GM23338 (cell line): ENCODE data around the gene IGFBP5.

Experiments used
- CREB1 ChIP-seq: fragments of 250-450 bp; sonication (Bioruptor Pico); IDR thresholded peaks from 2 replicates; pipeline ENCODE4 v1.5.0; 2020; ENCODE audit warnings: low read depth, mild to moderate bottlenecking, moderate library complexity
- ETS1 ChIP-seq: IDR thresholded peaks from 2 replicates; pipeline ENCODE4 v1.6.1; 2016; ENCODE audit warnings: antibody characterized with exemption
- EZH2 ChIP-seq: fragments of 200-600 bp; sonication (generic); IDR thresholded peaks from one replicate; pipeline ENCODE4 v1.8.0; 2017; ENCODE audit warnings: antibody characterized with exemption, mild to moderate bottlenecking, low read depth; ENCODE audit not compliant: unreplicated experiment
- EZH2phosphoT487 ChIP-seq: fragments of 200-600 bp; sonication (generic); IDR thresholded peaks from one replicate; pipeline ENCODE4 v1.8.1; 2018; ENCODE audit warnings: antibody characterized with exemption; ENCODE audit not compliant: unreplicated experiment
- JUNB ChIP-seq: IDR thresholded peaks from one replicate; pipeline ENCODE4 v1.6.1; 2016; ENCODE audit warnings: antibody characterized with exemption; ENCODE audit not compliant: unreplicated experiment
- NANOG ChIP-seq: IDR thresholded peaks from 2 replicates; pipeline ENCODE4 v1.6.1; 2016; ENCODE audit warnings: antibody characterized with exemption, borderline replicate concordance
- POLR2AphosphoS5 ChIP-seq: IDR thresholded peaks from 2 replicates; pipeline ENCODE4 v1.6.1; 2016; ENCODE audit warnings: antibody characterized with exemption, low read depth
- REST ChIP-seq: IDR thresholded peaks from one replicate; pipeline ENCODE4 v1.6.1; 2018; ENCODE audit warnings: antibody characterized with exemption; ENCODE audit not compliant: unreplicated experiment
- TF ChIP-seq, protein P1 (sequence below), 2 experiments: fragments of 200-600 bp in 1 of 2; sonication (generic) in 1 of 2; conservative IDR thresholded peaks; 2 replicates each; pipeline versions ENCODE4 v1.5.1 to v1.6.1; 2016 to 2017; ENCODE audit warnings: antibody characterized with exemption in 2 of 2, low read depth in 2 of 2, mild to moderate bottlenecking in 2 of 2, moderate library complexity in 1 of 2

GRCh38 chr2:216732334-216732733 lies 37.0 kb upstream of the IGFBP5 start:
- TF ChIP-seq, protein P1, sequence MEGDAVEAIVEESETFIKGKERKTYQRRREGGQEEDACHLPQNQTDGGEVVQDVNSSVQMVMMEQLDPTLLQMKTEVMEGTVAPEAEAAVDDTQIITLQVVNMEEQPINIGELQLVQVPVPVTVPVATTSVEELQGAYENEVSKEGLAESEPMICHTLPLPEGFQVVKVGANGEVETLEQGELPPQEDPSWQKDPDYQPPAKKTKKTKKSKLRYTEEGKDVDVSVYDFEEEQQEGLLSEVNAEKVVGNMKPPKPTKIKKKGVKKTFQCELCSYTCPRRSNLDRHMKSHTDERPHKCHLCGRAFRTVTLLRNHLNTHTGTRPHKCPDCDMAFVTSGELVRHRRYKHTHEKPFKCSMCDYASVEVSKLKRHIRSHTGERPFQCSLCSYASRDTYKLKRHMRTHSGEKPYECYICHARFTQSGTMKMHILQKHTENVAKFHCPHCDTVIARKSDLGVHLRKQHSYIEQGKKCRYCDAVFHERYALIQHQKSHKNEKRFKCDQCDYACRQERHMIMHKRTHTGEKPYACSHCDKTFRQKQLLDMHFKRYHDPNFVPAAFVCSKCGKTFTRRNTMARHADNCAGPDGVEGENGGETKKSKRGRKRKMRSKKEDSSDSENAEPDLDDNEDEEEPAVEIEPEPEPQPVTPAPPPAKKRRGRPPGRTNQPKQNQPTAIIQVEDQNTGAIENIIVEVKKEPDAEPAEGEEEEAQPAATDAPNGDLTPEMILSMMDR (conservative IDR thresholded peaks at IDR 0.05; ENCODE audit: low read depth in 2 of 2): no peak
- no peak for TF ChIP-seq EZH2
- no peak for TF ChIP-seq POLR2AphosphoS5
- no peak for TF ChIP-seq REST
- TF ChIP-seq EZH2phosphoT487: no peak
- no peak for TF ChIP-seq CREB1
- no peak for TF ChIP-seq NANOG
- no peak for TF ChIP-seq ETS1
- TF ChIP-seq JUNB: no peak
